Endometrium (tissue), 2 donors: Measurements from ENCODE around the gene FGF11.

Experiments
- FAIRE-seq: peaks from 2 replicates; lab custom pipeline; 2012; peaks lifted over from hg19 to GRCh38; lab: Jason Lieb, UNC
- donor health status: control.
- donor health status: control.

FGF11 gene

GRCh38 chr17:7408252-7408727 lies 31.0 kb upstream of the FGF11 start:
- no peak for FAIRE-seq

- FAIRE-seq = no peak
Measured at GRCh38 chr17:7408863-7409262, 30.4 kb upstream of the FGF11 start.

- no peak for FAIRE-seq
Measured at GRCh38 chr17:7409716-7410115, 29.6 kb upstream of the FGF11 start.

GRCh38 chr17:7410634-7411426 lies 28.5 kb upstream of the FGF11 start:
- FAIRE-seq = no peak

- no peak for FAIRE-seq
Measured at GRCh38 chr17:7411427-7411750, 27.9 kb upstream of the FGF11 start.

- FAIRE-seq = no peak
Measured at GRCh38 chr17:7413346-7413985, 25.8 kb upstream of the FGF11 start.

- FAIRE-seq = no peak
Measured at GRCh38 chr17:7414837-7415236, 24.5 kb upstream of the FGF11 start.

GRCh38 chr17:7415784-7416183 lies 23.5 kb upstream of the FGF11 start:
- FAIRE-seq = no peak

GRCh38 chr17:7416323-7416722 lies 23.0 kb upstream of the FGF11 start:
- FAIRE-seq = no peak

GRCh38 chr17:7417056-7417655 lies 22.2 kb upstream of the FGF11 start:
- no peak for FAIRE-seq

- no peak for FAIRE-seq
Measured at GRCh38 chr17:7418472-7419152, 20.7 kb upstream of the FGF11 start.

- FAIRE-seq = no peak
Measured at GRCh38 chr17:7419819-7420610, 19.3 kb upstream of the FGF11 start, which contains the start of gene SPEM1. SPEM1 (plus strand) TSS chr17:7420324; CDS start chr17:7420385, 61 bp downstream.

- FAIRE-seq = no peak
Measured at GRCh38 chr17:7421186-7421585, 18.1 kb upstream of the FGF11 start.

- no peak for FAIRE-seq
Measured at GRCh38 chr17:7423679-7424078, 15.6 kb upstream of the FGF11 start.

GRCh38 chr17:7425316-7425715 lies 14.0 kb upstream of the FGF11 start, which contains the start of gene SPEM2:
SPEM2 (plus strand) TSS chr17:7425616; CDS start chr17:7425689, 73 bp downstream.
- no peak for FAIRE-seq

GRCh38 chr17:7425756-7426155 lies 13.6 kb upstream of the FGF11 start:
- FAIRE-seq = no peak

GRCh38 chr17:7426203-7426863 lies 13.0 kb upstream of the FGF11 start:
- FAIRE-seq = no peak

GRCh38 chr17:7426896-7427489 lies 12.3 kb upstream of the FGF11 start:
- FAIRE-seq = no peak

GRCh38 chr17:7427549-7427948 lies 11.8 kb upstream of the FGF11 start:
- no peak for FAIRE-seq

GRCh38 chr17:7428557-7428956 lies 10.8 kb upstream of the FGF11 start, which contains the start of gene SPEM3:
SPEM3 (plus strand) TSS chr17:7428857; CDS start chr17:7428903, 46 bp downstream.
- FAIRE-seq = no peak

- no peak for FAIRE-seq
Measured at GRCh38 chr17:7429722-7430121, 9.6 kb upstream of the FGF11 start.
